H9 (cell line): ENCODE measurements around the gene SIM1. TPM values are rescaled to one million over a fixed set of nuclear protein-coding genes. Genes with fewer than 3 reads are reported as not detected.

ENCODE experiments used
- DNase-seq: peaks from one replicate; pipeline ENCODE4 v3.0.0-alpha.2; 2017
- H2AFZ ChIP-seq: one replicate; pipeline ENCODE4 v1.6.1; 2013; ENCODE audit warnings: mild to moderate bottlenecking, low read length, control low read depth, moderate library complexity
- H2AK5ac ChIP-seq: 2 replicates; pipeline ENCODE4 v1.6.1; 2013; ENCODE audit warnings: low read length, control low read depth, mixed read lengths; ENCODE audit not compliant: insufficient read length
- H2BK120ac ChIP-seq: one replicate; pipeline ENCODE4 v1.6.1; 2013; ENCODE audit warnings: low read depth, mild to moderate bottlenecking, low read length, control low read depth, inconsistent platforms; ENCODE audit not compliant: poor library complexity, severe bottlenecking
- H2BK12ac ChIP-seq: 2 replicates; pipeline ENCODE4 v1.6.1; 2013; ENCODE audit warnings: low read length, control low read depth, mixed read lengths, low read depth; ENCODE audit not compliant: insufficient read length
- H2BK15ac ChIP-seq: 2 replicates; pipeline ENCODE4 v1.6.1; 2013; ENCODE audit warnings: low read depth, low read length, control low read depth
- H2BK20ac ChIP-seq: one replicate; pipeline ENCODE4 v1.6.1; 2013; ENCODE audit warnings: low read depth, mild to moderate bottlenecking, low read length, control low read depth, inconsistent platforms; ENCODE audit not compliant: poor library complexity, severe bottlenecking
- H2BK5ac ChIP-seq: 2 replicates; pipeline ENCODE4 v1.6.1; 2013; ENCODE audit warnings: low read length, control low read depth, mixed read lengths; ENCODE audit not compliant: insufficient read length
- H3K14ac ChIP-seq: 2 replicates; pipeline ENCODE4 v1.6.1; 2013; ENCODE audit warnings: low read length, control low read depth; ENCODE audit not compliant: insufficient read depth
- H3K18ac ChIP-seq: 2 replicates; pipeline ENCODE4 v1.6.1; 2013; ENCODE audit warnings: low read depth, mild to moderate bottlenecking, mixed read lengths, low read length, control low read depth; ENCODE audit not compliant: insufficient read length
- H3K23ac ChIP-seq: 2 replicates; pipeline ENCODE4 v1.6.1; 2013; ENCODE audit warnings: low read length, control low read depth, mixed read lengths, low read depth; ENCODE audit not compliant: insufficient read length
- H3K23me2 ChIP-seq: 2 replicates; pipeline ENCODE4 v1.6.1; 2013; ENCODE audit warnings: low read depth, mild to moderate bottlenecking, mixed read lengths, low read length, control low read depth; ENCODE audit not compliant: insufficient read length, poor library complexity, severe bottlenecking
- H3K27ac ChIP-seq: 2 replicates; pipeline ENCODE4 v1.5.1; 2013; ENCODE audit warnings: low read length, control low read depth, mixed read lengths, low read depth; ENCODE audit not compliant: insufficient read length
- H3K27me3 ChIP-seq: 2 replicates; pipeline ENCODE4 v1.6.1; 2013; ENCODE audit warnings: low read length, control low read depth, inconsistent platforms; ENCODE audit not compliant: insufficient read depth
- H3K4ac ChIP-seq: 2 replicates; pipeline ENCODE4 v1.6.1; 2013; ENCODE audit warnings: low read depth, mild to moderate bottlenecking, control low read depth, inconsistent platforms, low read length, moderate library complexity
- H3K4me1 ChIP-seq: 2 replicates; pipeline ENCODE4 v1.6.1; 2013; ENCODE audit warnings: low read length, control low read depth, inconsistent platforms; ENCODE audit not compliant: insufficient read depth
- H3K4me2 ChIP-seq: 2 replicates; pipeline ENCODE4 v1.6.1; 2013; ENCODE audit warnings: low read length, control low read depth, mixed read lengths; ENCODE audit not compliant: insufficient read length, insufficient read depth
- H3K56ac ChIP-seq: 2 replicates; pipeline ENCODE4 v1.6.1; 2013; ENCODE audit warnings: low read depth, mild to moderate bottlenecking, mixed read lengths, low read length, control low read depth; ENCODE audit not compliant: insufficient read length
- H3K79me1 ChIP-seq: 2 replicates; pipeline ENCODE4 v1.6.1; 2013; ENCODE audit warnings: low read depth, mild to moderate bottlenecking, moderate library complexity, low read length, control low read depth, inconsistent platforms; ENCODE audit not compliant: insufficient read depth, poor library complexity, severe bottlenecking
- H3K79me2 ChIP-seq: 2 replicates; pipeline ENCODE4 v1.6.1; 2013; ENCODE audit warnings: low read length, control low read depth, inconsistent platforms; ENCODE audit not compliant: insufficient read depth
- H3K9ac ChIP-seq: 2 replicates; pipeline ENCODE4 v1.6.1; 2013; ENCODE audit warnings: low read length, control low read depth, mixed read lengths; ENCODE audit not compliant: insufficient read length; ENCODE audit errors: extremely low read depth
- H3K9me3 ChIP-seq: one replicate; pipeline ENCODE4 v1.6.1; 2013; ENCODE audit warnings: low read depth, low read length, inconsistent platforms; ENCODE audit not compliant: control insufficient read depth
- H3T11ph ChIP-seq: one replicate; pipeline ENCODE4 v1.6.1; 2013; ENCODE audit warnings: mild to moderate bottlenecking, low read length, control low read depth, inconsistent platforms
- H4K20me1 ChIP-seq: one replicate; pipeline ENCODE4 v1.6.1; 2013; ENCODE audit not compliant: control insufficient read depth, insufficient read length, insufficient read depth
- H4K5ac ChIP-seq: 2 replicates; pipeline ENCODE4 v1.6.1; 2013; ENCODE audit warnings: low read depth, mild to moderate bottlenecking, mixed read lengths, low read length, control low read depth; ENCODE audit not compliant: insufficient read length
- H4K8ac ChIP-seq: replicated peaks from 2 replicates; pipeline ENCODE4 v1.6.1; 2013; ENCODE audit warnings: low read length, control low read depth, mixed read lengths, low read depth; ENCODE audit not compliant: insufficient read length
- H4K91ac ChIP-seq: 2 replicates; pipeline ENCODE4 v1.6.1; 2013; ENCODE audit warnings: low read depth, mild to moderate bottlenecking, moderate library complexity, mixed read lengths, low read length, control low read depth; ENCODE audit not compliant: insufficient read length
- H3K27ac Mint-ChIP-seq, 3 experiments: 2 replicates in 2 of 3; 3 replicates in 1 of 3; pipeline ENCODE4 v1.8.0; 2020 to 2021; ENCODE audit warnings: mixed read lengths in 3 of 3, mild to moderate bottlenecking in 1 of 3, moderate library complexity in 1 of 3
- H3K27me3 Mint-ChIP-seq: 2 replicates; pipeline ENCODE4 v1.8.0; 2021; ENCODE audit warnings: low read depth, mild to moderate bottlenecking, moderate library complexity, mixed read lengths
- H3K36me3 Mint-ChIP-seq, 3 experiments: 2 replicates in 2 of 3; 3 replicates in 1 of 3; pipeline ENCODE4 v1.8.0; 2020 to 2021; ENCODE audit warnings: low read depth in 3 of 3, mixed read lengths in 3 of 3; ENCODE audit not compliant: insufficient read depth in 1 of 3
- H3K4me1 Mint-ChIP-seq, 2 experiments: 2 replicates each; pipeline ENCODE4 v1.8.0; 2020; ENCODE audit warnings: mixed read lengths in 2 of 2
- H3K4me3 Mint-ChIP-seq, 2 experiments: 2 replicates in 1 of 2; 3 replicates in 1 of 2; pipeline ENCODE4 v1.8.0; 2020 to 2021; ENCODE audit warnings: mild to moderate bottlenecking in 2 of 2, mixed read lengths in 2 of 2, moderate library complexity in 1 of 2
- H3K9me3 Mint-ChIP-seq, 2 experiments: 2 replicates in 1 of 2; 3 replicates in 1 of 2; pipeline ENCODE4 v1.8.0; 2020; ENCODE audit warnings: mild to moderate bottlenecking in 2 of 2, mixed read lengths in 2 of 2, moderate library complexity in 1 of 2
- CTCF ChIP-seq: fragments of 200-600 bp; sonication (generic); conservative IDR thresholded peaks from 3 replicates; pipeline ENCODE4 v1.8.0; 2021; ENCODE audit warnings: antibody characterized with exemption, mild to moderate bottlenecking
- WGBS: extraction: QIAGEN DNeasy Blood & Tissue Kit; methylation state at CpG from one replicate; pipeline ENCODE4 v1.1.7; 2013; ENCODE audit warnings: missing lambda C conversion rate, low lambda C conversion rate, mixed read lengths; ENCODE audit not compliant: insufficient read length; ENCODE audit errors: extremely low coverage; 5-methylcytosine and 5-hydroxymethylcytosine counted together
- total RNA-seq: library from RNA; stranded (reverse); gene quantifications from 2 replicates; pipeline ENCODE4 v1.2.1, GENCODE V29; 2021

The SIM1 gene
- total RNA-seq, 1 experiment from 2014 or later = not detected

DNA sequence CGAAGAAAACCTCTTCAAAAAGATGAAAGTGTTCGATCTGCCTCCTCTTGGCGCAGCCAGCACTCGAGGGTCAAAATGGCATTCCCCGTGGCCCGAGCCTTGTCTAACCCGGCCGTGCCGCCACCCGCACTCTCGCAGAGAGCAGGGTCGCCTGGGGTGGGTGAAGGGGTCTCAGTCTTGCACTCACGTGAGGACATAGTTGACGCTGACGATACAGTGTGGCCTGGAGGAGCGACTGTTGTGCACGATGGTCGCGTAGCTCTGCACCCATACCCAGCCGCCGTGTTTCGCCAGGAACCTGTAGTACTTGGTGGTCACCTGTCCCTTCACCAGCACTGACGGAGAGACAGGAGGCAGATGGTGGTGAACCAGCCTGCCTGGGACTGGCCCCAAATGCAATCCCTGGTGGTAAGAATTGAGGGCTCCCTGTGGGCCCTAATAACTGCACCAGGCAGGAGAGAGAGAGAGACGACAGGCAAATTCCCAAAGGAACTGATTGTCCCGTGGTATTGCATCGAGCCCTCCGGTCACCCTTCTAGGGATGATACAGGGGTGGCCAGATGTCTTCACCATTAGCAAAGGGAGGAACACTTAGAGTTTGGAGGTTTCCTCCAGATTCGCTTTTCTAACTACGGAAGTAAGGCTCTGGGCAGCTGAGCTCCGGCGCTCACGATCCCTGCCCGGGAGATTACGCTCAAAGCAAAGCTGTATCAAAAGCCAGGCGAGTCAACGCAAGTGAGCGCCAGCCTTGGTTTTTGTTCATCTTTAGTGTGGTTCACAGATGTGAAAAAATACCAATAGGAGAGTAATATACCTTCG lies 17.4 kb downstream of the SIM1 start:
- Histone ChIP-seq H4K5ac (no peak overlapping the region), H3K27me3 (peaks cover 65% of the 10 kb centered on the region), H3T11ph (no peak overlapping the region), H2AFZ (no peak overlapping the region), H2BK20ac (no peak overlapping the region), H3K9ac (no peak overlapping the region), H3K4me1 (no peaks in the 10 kb centered on the region), H3K23ac (no peak overlapping the region), H3K4ac (no peak overlapping the region), H2BK120ac (no peak overlapping the region), H2AK5ac (no peak overlapping the region), H4K8ac (no peak overlapping the region), H4K20me1 (no peaks in the 10 kb centered on the region), H3K18ac (no peak overlapping the region), H2BK15ac (no peak overlapping the region), H3K27ac (no peak overlapping the region), H3K79me1 (no peaks in the 10 kb centered on the region), H3K56ac (no peak overlapping the region), H2BK5ac (no peak overlapping the region), H3K79me2 (no peaks in the 10 kb centered on the region), H2BK12ac (no peak overlapping the region), H3K4me2 (peak overlapping the region; percentile 20), H3K14ac (no peak overlapping the region), H3K9me3 (no peaks in the 10 kb centered on the region), H4K91ac (no peak overlapping the region), H3K23me2 (peaks cover 3% of the 10 kb centered on the region)
- Mint-ChIP-seq H3K27me3 (peaks cover 8% of the 10 kb centered on the region), H3K27ac (no peak overlapping the region; a peak in 1 of 7 replicates), H3K9me3 (no peaks in the 10 kb centered on the region), H3K36me3 (no peaks in the 10 kb centered on the region), H3K4me3 (peak overlapping the region; percentile 9 to 68), H3K4me1 (peaks cover 10 to 26% of the 10 kb centered on the region in 2 experiments)
- TF ChIP-seq CTCF = no peak
- WGBS = no CpG with 5 or more reads among the region's 38 CpGs
- DNase-seq = peak; percentile 36
